ENCODE data around the gene MRPL36. TPM values are rescaled to one million over a fixed set of nuclear protein-coding genes. Genes with fewer than 3 reads are reported as not detected.
"Not testable (repeated sequence)": the region's sequence is repeated elsewhere in the genome, so short reads cannot be mapped to it uniquely, and the experiment has no call there.

Gene MRPL36
- total and polyA plus RNA-seq, 2 experiments from 2014 or later = 73.9 to 195 TPM

DNA sequence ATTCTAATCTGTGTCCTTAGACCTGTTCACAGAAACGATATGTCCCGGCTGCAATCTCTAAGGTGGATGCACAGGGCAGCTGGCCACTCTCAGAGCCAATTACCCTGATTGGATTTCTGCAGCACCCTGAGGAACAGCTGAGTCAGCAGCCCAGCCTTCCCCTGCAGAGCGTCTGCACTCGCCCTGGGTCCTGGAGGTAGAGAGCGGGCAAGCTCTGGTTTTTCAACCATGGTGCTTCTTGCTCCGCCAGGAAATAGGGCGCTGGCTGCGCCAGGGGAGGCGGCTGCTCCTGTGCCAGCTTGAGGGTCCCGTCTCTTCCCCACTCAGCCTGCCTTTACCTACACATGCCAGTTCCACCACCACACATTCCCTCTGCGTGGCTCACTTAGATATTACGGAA lies 20.7 kb upstream of the MRPL36 start:
- Histone ChIP-seq H3K4me1 (ENCODE audit: low read depth) (peaks cover 5% of the 10 kb centered on the region), H3K9me3 (ENCODE audit: low read depth) (no peaks in the 10 kb centered on the region), H3K4me3 (no peak overlapping the region), H3K27ac (no peak overlapping the region), H3K36me3 (peaks cover 51% of the 10 kb centered on the region), H3K27me3 (no peaks in the 10 kb centered on the region)
- TF ChIP-seq CTCF (IDR thresholded peaks at IDR 0.05; ENCODE audit: low read depth, low read length) = no peak
- no peak for DNase-seq (ENCODE audit: low read depth in 1 of 2, low spot score in 1 of 2)

DNA sequence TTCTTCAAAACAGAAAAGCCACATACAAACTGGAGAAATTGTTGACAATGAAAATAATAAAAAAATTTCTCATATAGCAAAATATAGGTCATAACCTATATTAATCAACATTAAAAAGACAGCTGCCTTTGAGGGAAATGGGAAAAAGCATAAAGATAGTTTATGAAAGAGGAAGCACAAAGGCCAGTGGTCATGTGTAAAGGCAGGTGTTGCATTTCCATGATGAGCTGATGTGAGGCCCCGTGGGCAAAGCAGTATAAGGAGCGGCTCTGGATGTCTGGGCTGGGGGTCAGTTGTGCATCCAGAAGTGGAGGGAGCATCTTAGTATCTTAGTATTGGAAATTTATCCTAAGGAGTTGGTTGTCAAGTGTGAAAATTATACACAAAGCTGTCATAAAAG lies 19.8 kb upstream of the MRPL36 start:
- Histone ChIP-seq H3K36me3 (peaks cover 60% of the 10 kb centered on the region), H3K9me3 (ENCODE audit: low read depth) (no peaks in the 10 kb centered on the region), H3K27ac (no peak overlapping the region), H3K4me3 (no peak overlapping the region), H3K4me1 (ENCODE audit: low read depth) (peaks cover 5% of the 10 kb centered on the region), H3K27me3 (no peaks in the 10 kb centered on the region)
- no peak for TF ChIP-seq CTCF (IDR thresholded peaks at IDR 0.05; ENCODE audit: low read depth, low read length)
- no peak for DNase-seq (ENCODE audit: low read depth in 1 of 2, low spot score in 1 of 2)

DNA sequence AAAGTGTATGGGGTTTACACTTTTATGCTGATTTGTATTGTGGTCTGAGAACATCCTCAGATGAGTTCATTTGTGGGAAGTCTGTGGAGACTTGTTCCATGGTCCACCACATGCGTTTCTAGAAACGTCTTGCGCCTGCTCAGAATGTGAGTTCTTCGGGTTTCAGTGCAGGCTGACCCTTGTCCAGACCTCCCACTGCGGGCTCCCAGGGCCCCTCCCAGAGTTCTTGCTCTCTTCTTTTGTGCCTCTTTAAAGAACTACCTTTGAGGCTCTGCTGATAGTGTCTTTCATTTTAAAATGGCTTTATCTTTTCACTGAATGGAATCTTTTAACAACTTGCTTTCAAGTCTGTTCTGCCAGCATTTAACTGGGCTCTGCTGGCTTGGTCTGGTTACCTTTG lies 19.1 kb upstream of the MRPL36 start:
- DNase-seq (ENCODE audit: low read depth in 1 of 2, low spot score in 1 of 2) = no peak
- Histone ChIP-seq H3K4me1 (ENCODE audit: low read depth) (peaks cover 5% of the 10 kb centered on the region), H3K36me3 (peaks cover 62% of the 10 kb centered on the region), H3K27me3 (no peaks in the 10 kb centered on the region), H3K4me3 (no peak overlapping the region), H3K27ac (peak overlapping the region; percentile 75), H3K9me3 (ENCODE audit: low read depth) (no peaks in the 10 kb centered on the region)
- no peak for TF ChIP-seq CTCF (IDR thresholded peaks at IDR 0.05; ENCODE audit: low read depth, low read length)

DNA sequence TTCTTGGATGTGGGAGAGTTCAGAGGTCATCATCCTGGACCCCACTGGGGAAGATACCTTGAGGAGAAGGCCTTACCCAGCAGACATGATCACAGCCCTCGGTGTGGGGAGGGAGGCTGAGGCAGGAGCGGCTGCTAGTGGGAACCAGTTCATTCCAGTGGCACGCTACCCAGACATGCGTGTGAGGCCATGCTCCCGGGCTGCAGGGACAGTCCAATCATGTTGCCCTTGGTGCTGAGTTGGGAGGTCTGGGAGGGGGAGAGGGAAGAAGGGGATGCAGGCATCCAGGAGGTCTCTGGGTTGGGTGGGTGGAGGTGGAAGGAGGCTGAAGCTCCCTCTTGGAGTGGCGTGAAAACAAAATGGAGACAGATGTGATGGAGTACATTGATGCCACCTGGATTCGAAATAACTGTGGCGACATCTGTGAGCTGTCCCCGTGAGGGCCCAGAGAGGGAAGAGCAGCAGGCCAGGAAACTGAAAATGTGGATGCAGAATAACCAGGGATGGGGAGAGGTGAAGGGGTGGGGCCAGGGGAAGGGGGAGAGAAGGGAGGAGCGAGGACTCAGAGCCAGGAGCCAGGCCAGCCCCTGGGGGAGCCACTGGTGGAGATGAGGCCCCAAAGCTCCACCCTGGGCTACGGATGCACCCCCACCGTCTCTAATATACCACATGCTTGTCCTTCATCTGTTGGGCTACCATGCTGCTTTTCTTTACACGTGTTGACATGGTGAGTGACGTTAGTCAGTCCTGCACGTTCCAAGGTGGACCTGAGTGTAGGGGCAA lies 17.8 kb upstream of the MRPL36 start:
- Histone ChIP-seq H3K27me3 (no peaks in the 10 kb centered on the region), H3K4me1 (ENCODE audit: low read depth) (peaks cover 5% of the 10 kb centered on the region), H3K9me3 (ENCODE audit: low read depth) (no peaks in the 10 kb centered on the region), H3K36me3 (peaks cover 64% of the 10 kb centered on the region), H3K4me3 (no peak overlapping the region), H3K27ac (peak overlapping the region; percentile 75)
- TF ChIP-seq CTCF (IDR thresholded peaks at IDR 0.05; ENCODE audit: low read depth, low read length) = no peak
- DNase-seq (ENCODE audit: low read depth in 1 of 2, low spot score in 1 of 2) = no peak

- not testable (repeated sequence) for H3K27me3 ChIP-seq; H3K4me3 ChIP-seq; DNase-seq (ENCODE audit: low read depth in 1 of 2, low spot score in 1 of 2); H3K4me1 ChIP-seq (ENCODE audit: low read depth); H3K9me3 ChIP-seq (ENCODE audit: low read depth)
- Histone ChIP-seq H3K36me3 (peaks cover 62% of the 10 kb centered on the region), H3K27ac (peak overlapping the region; percentile 23)
Observed at GRCh38 chr5:1816495-1817089, 17.0 kb upstream of the MRPL36 start.

DNA sequence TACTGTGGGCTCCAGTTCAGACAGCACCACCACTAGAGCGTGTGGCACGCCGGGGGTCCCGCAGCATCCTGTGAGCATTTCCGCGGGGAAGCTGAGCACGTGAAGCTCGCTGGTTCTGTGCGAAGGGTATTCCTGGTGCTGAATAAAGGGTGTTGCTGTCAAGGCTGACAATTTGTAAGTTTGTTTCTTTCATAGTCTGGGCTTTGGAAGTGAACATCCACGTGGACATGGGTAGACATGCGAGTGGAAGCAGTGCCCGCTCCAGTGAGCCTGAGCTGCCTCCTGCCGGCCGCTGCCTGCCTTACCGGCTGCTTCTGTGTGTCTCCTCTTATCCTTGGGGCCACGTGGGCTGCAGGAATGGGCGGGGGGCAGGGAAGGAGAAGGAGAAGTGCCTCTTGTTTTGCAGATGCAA lies 16.2 kb upstream of the MRPL36 start:
- H3K27me3 ChIP-seq = no peaks in the 10 kb centered on the region
- DNase-seq (ENCODE audit: low read depth in 1 of 2, low spot score in 1 of 2) = no peak
- no peak overlapping the region for H3K4me3 ChIP-seq
- peaks cover 59% of the 10 kb centered on the region for H3K36me3 ChIP-seq
- TF ChIP-seq CTCF (IDR thresholded peaks at IDR 0.05; ENCODE audit: low read depth, low read length) = no peak
- peak overlapping the region; percentile 30 for H3K27ac ChIP-seq
- no peaks in the 10 kb centered on the region for H3K9me3 ChIP-seq (ENCODE audit: low read depth)
- peaks cover 5% of the 10 kb centered on the region for H3K4me1 ChIP-seq (ENCODE audit: low read depth)

All from cardiac muscle cell (in vitro differentiated cells and primary cell).